B cell (primary cell): ENCODE data around the gene SHE. TPM values are rescaled to one million over a fixed set of nuclear protein-coding genes. Genes with fewer than 3 reads are reported as not detected.

Experiments
- ATAC-seq: fragments of 200-7000 bp; cut with Tn5 transposase; one replicate; pipeline ENCODE4 v1.10.0; 2021; ENCODE audit warnings: low read depth, mild to moderate bottlenecking, moderate number of reproducible peaks, moderate library complexity
- CTCF ChIA-PET: fragments of 350-600 bp; sonication (Branson Sonifier 250); formaldehyde crosslinking; loops from one replicate; lab custom pipeline; 2021; ENCODE audit warnings: antibody characterized with exemption, inconsistent platforms; lab: Charles Lee
- POLR2A ChIA-PET: fragments of 350-600 bp; sonication (Branson Sonifier 250); formaldehyde crosslinking; loops from one replicate; lab custom pipeline; 2021; ENCODE audit warnings: antibody characterized with exemption; lab: Charles Lee
- DNase-seq: peaks from one replicate; pipeline ENCODE4 v3.0.0; 2013
- H2AFZ ChIP-seq: 2 replicates; pipeline ENCODE4 v1.6.1; 2012; ENCODE audit warnings: mild to moderate bottlenecking, low read depth, low read length; ENCODE audit not compliant: insufficient read depth, poor library complexity, severe bottlenecking
- H3K27ac ChIP-seq, 2 donors: 1 replicate in 1 of 2; 2 replicates in 1 of 2; pipeline ENCODE4 v1.5.1; 2012 to 2013; ENCODE audit warnings: low read length in 2 of 2, mild to moderate bottlenecking in 2 of 2, moderate library complexity in 1 of 2
- H3K27me3 ChIP-seq, 4 experiments: fragments of 200-600 bp in 1 of 4; sonication (generic) in 1 of 4; replicated peaks in 1 of 4; 1 replicate in 2 of 4; 2 replicates in 2 of 4; pipeline versions ENCODE4 v1.6.1 to v1.7.0; 2013 to 2016; ENCODE audit warnings: low read length in 3 of 4, mild to moderate bottlenecking in 2 of 4, mixed read lengths in 1 of 4, moderate library complexity in 1 of 4; ENCODE audit not compliant: insufficient read depth in 4 of 4, control insufficient read depth in 3 of 4; ENCODE audit errors: control extremely low read depth in 1 of 4
- H3K36me3 ChIP-seq, 2 experiments: replicated peaks in 1 of 2; 1 replicate in 1 of 2; 2 replicates in 1 of 2; pipeline versions ENCODE4 v1.6.1 to v1.7.1; 2013; ENCODE audit warnings: low read length in 1 of 2; ENCODE audit not compliant: insufficient read depth in 2 of 2, control insufficient read depth in 1 of 2; ENCODE audit errors: control extremely low read depth in 1 of 2, extremely low read depth in 1 of 2
- H3K4me1 ChIP-seq, 2 donors: fragments of 200-600 bp in 1 of 2; sonication (generic) in 1 of 2; 1 replicate in 1 of 2; 2 replicates in 1 of 2; pipeline versions ENCODE4 v1.5.1 to v1.6.1; 2013 to 2017; ENCODE audit warnings: low read length in 2 of 2; ENCODE audit not compliant: control insufficient read depth in 2 of 2, insufficient read depth in 2 of 2
- H3K4me2 ChIP-seq: replicated peaks from 2 replicates; pipeline ENCODE3; 2012; ENCODE audit warnings: mild to moderate bottlenecking, low read depth, low read length; ENCODE audit not compliant: poor library complexity, severe bottlenecking
- H3K4me3 ChIP-seq, 5 experiments: fragments of 200-600 bp in 1 of 5; sonication (generic) in 1 of 5; 1 replicate in 3 of 5; 2 replicates in 2 of 5; pipeline versions ENCODE4 v1.5.1 to v1.7.0; 2011 to 2016; ENCODE audit warnings: low read length in 4 of 5, mild to moderate bottlenecking in 4 of 5, low read depth in 2 of 5, control low read depth in 1 of 5, moderate library complexity in 1 of 5; ENCODE audit not compliant: insufficient read depth in 1 of 5; ENCODE audit errors: control extremely low read depth in 1 of 5, extremely low read depth in 1 of 5
- H3K79me2 ChIP-seq: fragments of 200-600 bp; sonication (generic); one replicate; pipeline ENCODE4 v1.6.0; 2016; ENCODE audit warnings: low read length; ENCODE audit not compliant: control insufficient read depth, insufficient read depth
- H3K9ac ChIP-seq: fragments of 200-600 bp; sonication (generic); 2 replicates; pipeline ENCODE4 v1.6.1; 2017; ENCODE audit warnings: mild to moderate bottlenecking, low read length, moderate library complexity
- H3K9me3 ChIP-seq, 3 donors: one replicate each; pipeline versions ENCODE4 v1.6.1 to v1.7.1; 2013; ENCODE audit warnings: low read length in 2 of 3; ENCODE audit not compliant: control insufficient read depth in 2 of 3, insufficient read depth in 1 of 3; ENCODE audit errors: control extremely low read depth in 1 of 3
- H4K20me1 ChIP-seq: 2 replicates; pipeline ENCODE4 v1.6.0; 2012; ENCODE audit warnings: mild to moderate bottlenecking, low read length; ENCODE audit not compliant: insufficient read depth, control insufficient read depth, poor library complexity, severe bottlenecking
- H3K27ac Mint-ChIP-seq: one replicate; pipeline ENCODE4 v1.8.0; 2021; ENCODE audit warnings: mixed read lengths
- H3K27me3 Mint-ChIP-seq: one replicate; pipeline ENCODE4 v1.8.0; 2021; ENCODE audit warnings: mixed read lengths
- H3K4me1 Mint-ChIP-seq: one replicate; pipeline ENCODE4 v1.8.0; 2021; ENCODE audit warnings: mixed read lengths
- H3K4me3 Mint-ChIP-seq: one replicate; pipeline ENCODE4 v1.8.0; 2021; ENCODE audit warnings: mixed read lengths
- H3K9me3 Mint-ChIP-seq: one replicate; pipeline ENCODE4 v1.8.0; 2022; ENCODE audit warnings: mixed read lengths; ENCODE audit not compliant: insufficient read depth
- EZH2 ChIP-seq: IDR thresholded peaks from 2 replicates; pipeline ENCODE4 v1.6.1; 2012; ENCODE audit warnings: borderline replicate concordance, low read depth, mild to moderate bottlenecking, moderate library complexity, low read length; ENCODE audit not compliant: insufficient read depth, poor library complexity, severe bottlenecking
- WGBS: methylation state at CpG from one replicate; pipeline ENCODE4 v1.1.5; 2013; ENCODE audit warnings: missing lambda C conversion rate; ENCODE audit not compliant: insufficient coverage; 5-methylcytosine and 5-hydroxymethylcytosine counted together
- intact Hi-C: fragments of 100-400 bp; cut with micrococcal nuclease; formaldehyde crosslinking; loops from one replicate; pipeline ENCODE4 v1.10.0; 2022
- polyA plus RNA-seq: library from polyadenylated mRNA; depleted of rRNA; stranded (reverse); fragments of >200 nt; gene quantifications from 2 replicates; pipeline ENCODE4 v1.2.3, GENCODE V29; 2012
- total RNA-seq, 2 donors: library from RNA; stranded (reverse); fragments of 120-200 nt in 1 of 2; gene quantifications; 1 replicate in 1 of 2; 2 replicates in 1 of 2; pipeline versions ENCODE4 v1.2.3 to v1.2.4, GENCODE V29; 2013 to 2022
- TF ChIP-seq, protein P1 (sequence below): fragments of 200-600 bp; IDR thresholded peaks from one replicate; pipeline ENCODE4 v1.8.0; 2022; ENCODE audit warnings: antibody characterized with exemption, mild to moderate bottlenecking

The SHE gene
- total and polyA plus RNA-seq, 2 donors (not counting 1 experiment from before 2014, with no cell fraction given), result 0.01 TPM; not detected in 1

DNA sequence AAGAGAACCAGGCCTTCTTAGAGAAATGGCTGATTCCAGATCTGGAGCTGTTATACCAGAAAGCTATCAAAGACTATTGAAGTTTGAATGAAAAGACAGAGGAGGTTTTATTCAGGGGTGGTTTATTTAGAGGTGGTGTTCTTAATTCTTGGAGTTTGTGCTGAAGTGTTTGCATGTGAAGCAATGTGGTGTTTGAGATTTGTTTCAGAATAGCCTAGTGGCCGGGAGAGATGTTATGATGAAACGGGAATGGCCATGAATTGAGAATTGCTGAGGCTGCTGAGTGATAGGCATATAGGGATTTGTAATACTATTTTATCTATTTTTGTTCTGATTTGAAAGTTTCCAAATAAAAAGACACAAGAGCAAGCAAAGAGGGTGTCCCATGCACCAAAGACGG, 10.5 kb upstream of the SHE start:
- Histone ChIP-seq H3K4me3 (no peak overlapping the region), H4K20me1 (no peaks in the 10 kb centered on the region), H3K27ac (no peak overlapping the region), H3K79me2 (no peaks in the 10 kb centered on the region), H3K27me3 (peaks cover 0 to 17% (median 6%) of the 10 kb centered on the region in 4 experiments), H3K36me3 (no peaks in the 10 kb centered on the region), H2AFZ (no peak overlapping the region), H3K4me1 (no peaks in the 10 kb centered on the region), H3K4me2 (no peak overlapping the region), H3K9me3 (no peaks in the 10 kb centered on the region), H3K9ac (no peak overlapping the region)
- intact Hi-C loops, result no loop called here
- WGBS, result 90% methylated on average over 2 of the region's 3 CpGs
- Mint-ChIP-seq H3K27ac (no peak overlapping the region), H3K4me3 (no peak overlapping the region), H3K9me3 (no peaks in the 10 kb centered on the region), H3K27me3 (peaks cover 50% of the 10 kb centered on the region), H3K4me1 (no peaks in the 10 kb centered on the region)
- TF ChIP-seq EZH2, result no peak
- TF ChIP-seq, protein P1, sequence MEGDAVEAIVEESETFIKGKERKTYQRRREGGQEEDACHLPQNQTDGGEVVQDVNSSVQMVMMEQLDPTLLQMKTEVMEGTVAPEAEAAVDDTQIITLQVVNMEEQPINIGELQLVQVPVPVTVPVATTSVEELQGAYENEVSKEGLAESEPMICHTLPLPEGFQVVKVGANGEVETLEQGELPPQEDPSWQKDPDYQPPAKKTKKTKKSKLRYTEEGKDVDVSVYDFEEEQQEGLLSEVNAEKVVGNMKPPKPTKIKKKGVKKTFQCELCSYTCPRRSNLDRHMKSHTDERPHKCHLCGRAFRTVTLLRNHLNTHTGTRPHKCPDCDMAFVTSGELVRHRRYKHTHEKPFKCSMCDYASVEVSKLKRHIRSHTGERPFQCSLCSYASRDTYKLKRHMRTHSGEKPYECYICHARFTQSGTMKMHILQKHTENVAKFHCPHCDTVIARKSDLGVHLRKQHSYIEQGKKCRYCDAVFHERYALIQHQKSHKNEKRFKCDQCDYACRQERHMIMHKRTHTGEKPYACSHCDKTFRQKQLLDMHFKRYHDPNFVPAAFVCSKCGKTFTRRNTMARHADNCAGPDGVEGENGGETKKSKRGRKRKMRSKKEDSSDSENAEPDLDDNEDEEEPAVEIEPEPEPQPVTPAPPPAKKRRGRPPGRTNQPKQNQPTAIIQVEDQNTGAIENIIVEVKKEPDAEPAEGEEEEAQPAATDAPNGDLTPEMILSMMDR, result no peak
- ChIA-PET CTCF (interaction anchor here (1.2 to 1.3 kb wide), 2 partner anchors 32 to 33 kb away, joined by 3 to 6 read pairs; no protein-coding TSS in a partner anchor), POLR2A (no interaction called here)
- ATAC-seq, result no peak
- DNase-seq, result no peak

- no peak for TF ChIP-seq EZH2
- TF ChIP-seq, protein P1, result no peak
- H3K9ac ChIP-seq, result no peak overlapping the region
- no peaks in the 10 kb centered on the region for H4K20me1 ChIP-seq
- H2AFZ ChIP-seq, result no peak overlapping the region
- H3K79me2 ChIP-seq, result no peaks in the 10 kb centered on the region
- POLR2A ChIA-PET, result no interaction called here
- H3K4me2 ChIP-seq, result no peak overlapping the region
- peaks cover 0 to 14% (median 4%) of the 10 kb centered on the region in 3 donors for H3K9me3 ChIP-seq
- peaks cover 18% of the 10 kb centered on the region for H3K4me1 Mint-ChIP-seq
- H3K36me3 ChIP-seq, result no peaks in the 10 kb centered on the region
- DNase-seq, result no peak
- ATAC-seq, result no peak
- intact Hi-C loops, result loop anchor here (1.0 kb wide), 1 partner anchor 11 kb away; no protein-coding TSS in a partner anchor
- no peaks in the 10 kb centered on the region for H3K9me3 Mint-ChIP-seq
- no peak overlapping the region for H3K4me3 ChIP-seq
- WGBS, result no CpG with 5 or more reads among the region's 5 CpGs
- CTCF ChIA-PET, result interaction anchor here (1.5 kb wide), 1 partner anchor 23 kb away, joined by 4 read pairs; no protein-coding TSS in a partner anchor
- H3K27ac ChIP-seq, result no peak overlapping the region
- H3K4me1 ChIP-seq, result peaks cover 10 to 17% of the 10 kb centered on the region in 2 donors
- peak overlapping the region; percentile 30 for H3K4me3 Mint-ChIP-seq
- H3K27me3 Mint-ChIP-seq, result peaks cover 52% of the 10 kb centered on the region
- H3K27ac Mint-ChIP-seq, result no peak overlapping the region
- peaks cover 0 to 63% (median 36%) of the 10 kb centered on the region in 4 experiments for H3K27me3 ChIP-seq
Observed at GRCh38 chr1:154503898-154504297, 1.7 kb upstream of the SHE start.
